GM23338 (cell line): Measurements from ENCODE around the gene AKR1C4. TPM values are rescaled to one million over a fixed set of nuclear protein-coding genes. Genes with fewer than 3 reads are reported as not detected.

Source experiments
- CREB1 ChIP-seq: fragments of 250-450 bp; sonication (Bioruptor Pico); IDR thresholded peaks from 2 replicates; pipeline ENCODE4 v1.5.0; 2020; ENCODE audit warnings: low read depth, mild to moderate bottlenecking, moderate library complexity
- EZH2 ChIP-seq: fragments of 200-600 bp; sonication (generic); IDR thresholded peaks from one replicate; pipeline ENCODE4 v1.8.0; 2017; ENCODE audit warnings: antibody characterized with exemption, mild to moderate bottlenecking, low read depth; ENCODE audit not compliant: unreplicated experiment
- JUNB ChIP-seq: IDR thresholded peaks from one replicate; pipeline ENCODE4 v1.6.1; 2016; ENCODE audit warnings: antibody characterized with exemption; ENCODE audit not compliant: unreplicated experiment
- POLR2AphosphoS5 ChIP-seq: IDR thresholded peaks from 2 replicates; pipeline ENCODE4 v1.6.1; 2016; ENCODE audit warnings: antibody characterized with exemption, low read depth
- ZNF114 ChIP-seq: fragments of 250-450 bp; sonication (Bioruptor Pico); IDR thresholded peaks from 2 replicates; pipeline ENCODE4 v1.5.0; 2020; ENCODE audit warnings: mild to moderate bottlenecking, moderate library complexity
- polyA plus RNA-seq: library from polyadenylated mRNA; unstranded; fragments of >200 nt; fragmentation: Nextera tagmentation; extraction: Ambion mirVana; gene quantifications from 2 replicates; pipeline ENCODE4 v1.2.1, GENCODE V29; 2016
- total RNA-seq: library from RNA; depleted of rRNA; stranded (reverse); fragments of >200 nt; shearing (Covaris generic); gene quantifications from 2 replicates; pipeline ENCODE4 v1.2.3, GENCODE V29; 2014
- TF ChIP-seq, protein P1 (sequence below): fragments of 250-450 bp; sonication (Bioruptor Pico); IDR thresholded peaks from 2 replicates; pipeline ENCODE4 v1.5.0; 2020; ENCODE audit warnings: mild to moderate bottlenecking, moderate library complexity
- TF ChIP-seq, protein P2 (sequence below): IDR thresholded peaks from 2 replicates; pipeline ENCODE4 v1.6.1; 2016; ENCODE audit warnings: antibody characterized with exemption
- TF ChIP-seq, protein P3 (sequence below): IDR thresholded peaks from one replicate; pipeline ENCODE4 v1.6.1; 2018; ENCODE audit warnings: antibody characterized with exemption; ENCODE audit not compliant: unreplicated experiment

Gene AKR1C4
- total and polyA plus RNA-seq, 2 experiments from 2014 or later: not detected

DNA sequence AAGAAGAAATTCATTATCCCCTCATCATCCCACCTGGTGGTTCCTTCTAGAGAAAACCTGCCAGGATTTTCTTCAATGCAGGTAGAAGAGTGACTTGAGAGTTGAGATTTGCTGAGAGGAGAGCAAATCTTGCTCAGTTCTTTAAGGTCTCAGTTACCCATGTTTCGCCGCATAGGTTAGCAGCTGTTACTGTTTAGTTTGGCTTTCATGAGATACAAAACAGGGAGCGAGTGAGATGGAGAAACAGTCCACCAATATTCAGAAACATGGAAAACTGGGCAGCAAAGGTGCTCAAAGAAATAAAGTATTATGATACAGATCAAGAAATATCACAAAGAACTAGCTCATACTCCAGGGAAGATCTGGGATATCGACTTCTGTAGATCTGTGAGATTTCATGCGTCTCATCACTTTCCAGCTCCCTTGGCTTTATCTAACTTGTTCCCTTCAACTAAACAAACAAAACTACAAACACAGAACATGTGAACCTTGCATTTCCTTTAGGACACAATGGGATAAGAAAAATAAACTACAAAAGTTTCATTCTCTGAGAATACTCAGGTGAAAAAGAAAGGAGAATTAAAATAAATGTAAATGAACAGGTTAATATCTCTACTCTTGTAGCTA, 63.4 kb downstream of the AKR1C4 start (continued):
- TF ChIP-seq, protein P1, sequence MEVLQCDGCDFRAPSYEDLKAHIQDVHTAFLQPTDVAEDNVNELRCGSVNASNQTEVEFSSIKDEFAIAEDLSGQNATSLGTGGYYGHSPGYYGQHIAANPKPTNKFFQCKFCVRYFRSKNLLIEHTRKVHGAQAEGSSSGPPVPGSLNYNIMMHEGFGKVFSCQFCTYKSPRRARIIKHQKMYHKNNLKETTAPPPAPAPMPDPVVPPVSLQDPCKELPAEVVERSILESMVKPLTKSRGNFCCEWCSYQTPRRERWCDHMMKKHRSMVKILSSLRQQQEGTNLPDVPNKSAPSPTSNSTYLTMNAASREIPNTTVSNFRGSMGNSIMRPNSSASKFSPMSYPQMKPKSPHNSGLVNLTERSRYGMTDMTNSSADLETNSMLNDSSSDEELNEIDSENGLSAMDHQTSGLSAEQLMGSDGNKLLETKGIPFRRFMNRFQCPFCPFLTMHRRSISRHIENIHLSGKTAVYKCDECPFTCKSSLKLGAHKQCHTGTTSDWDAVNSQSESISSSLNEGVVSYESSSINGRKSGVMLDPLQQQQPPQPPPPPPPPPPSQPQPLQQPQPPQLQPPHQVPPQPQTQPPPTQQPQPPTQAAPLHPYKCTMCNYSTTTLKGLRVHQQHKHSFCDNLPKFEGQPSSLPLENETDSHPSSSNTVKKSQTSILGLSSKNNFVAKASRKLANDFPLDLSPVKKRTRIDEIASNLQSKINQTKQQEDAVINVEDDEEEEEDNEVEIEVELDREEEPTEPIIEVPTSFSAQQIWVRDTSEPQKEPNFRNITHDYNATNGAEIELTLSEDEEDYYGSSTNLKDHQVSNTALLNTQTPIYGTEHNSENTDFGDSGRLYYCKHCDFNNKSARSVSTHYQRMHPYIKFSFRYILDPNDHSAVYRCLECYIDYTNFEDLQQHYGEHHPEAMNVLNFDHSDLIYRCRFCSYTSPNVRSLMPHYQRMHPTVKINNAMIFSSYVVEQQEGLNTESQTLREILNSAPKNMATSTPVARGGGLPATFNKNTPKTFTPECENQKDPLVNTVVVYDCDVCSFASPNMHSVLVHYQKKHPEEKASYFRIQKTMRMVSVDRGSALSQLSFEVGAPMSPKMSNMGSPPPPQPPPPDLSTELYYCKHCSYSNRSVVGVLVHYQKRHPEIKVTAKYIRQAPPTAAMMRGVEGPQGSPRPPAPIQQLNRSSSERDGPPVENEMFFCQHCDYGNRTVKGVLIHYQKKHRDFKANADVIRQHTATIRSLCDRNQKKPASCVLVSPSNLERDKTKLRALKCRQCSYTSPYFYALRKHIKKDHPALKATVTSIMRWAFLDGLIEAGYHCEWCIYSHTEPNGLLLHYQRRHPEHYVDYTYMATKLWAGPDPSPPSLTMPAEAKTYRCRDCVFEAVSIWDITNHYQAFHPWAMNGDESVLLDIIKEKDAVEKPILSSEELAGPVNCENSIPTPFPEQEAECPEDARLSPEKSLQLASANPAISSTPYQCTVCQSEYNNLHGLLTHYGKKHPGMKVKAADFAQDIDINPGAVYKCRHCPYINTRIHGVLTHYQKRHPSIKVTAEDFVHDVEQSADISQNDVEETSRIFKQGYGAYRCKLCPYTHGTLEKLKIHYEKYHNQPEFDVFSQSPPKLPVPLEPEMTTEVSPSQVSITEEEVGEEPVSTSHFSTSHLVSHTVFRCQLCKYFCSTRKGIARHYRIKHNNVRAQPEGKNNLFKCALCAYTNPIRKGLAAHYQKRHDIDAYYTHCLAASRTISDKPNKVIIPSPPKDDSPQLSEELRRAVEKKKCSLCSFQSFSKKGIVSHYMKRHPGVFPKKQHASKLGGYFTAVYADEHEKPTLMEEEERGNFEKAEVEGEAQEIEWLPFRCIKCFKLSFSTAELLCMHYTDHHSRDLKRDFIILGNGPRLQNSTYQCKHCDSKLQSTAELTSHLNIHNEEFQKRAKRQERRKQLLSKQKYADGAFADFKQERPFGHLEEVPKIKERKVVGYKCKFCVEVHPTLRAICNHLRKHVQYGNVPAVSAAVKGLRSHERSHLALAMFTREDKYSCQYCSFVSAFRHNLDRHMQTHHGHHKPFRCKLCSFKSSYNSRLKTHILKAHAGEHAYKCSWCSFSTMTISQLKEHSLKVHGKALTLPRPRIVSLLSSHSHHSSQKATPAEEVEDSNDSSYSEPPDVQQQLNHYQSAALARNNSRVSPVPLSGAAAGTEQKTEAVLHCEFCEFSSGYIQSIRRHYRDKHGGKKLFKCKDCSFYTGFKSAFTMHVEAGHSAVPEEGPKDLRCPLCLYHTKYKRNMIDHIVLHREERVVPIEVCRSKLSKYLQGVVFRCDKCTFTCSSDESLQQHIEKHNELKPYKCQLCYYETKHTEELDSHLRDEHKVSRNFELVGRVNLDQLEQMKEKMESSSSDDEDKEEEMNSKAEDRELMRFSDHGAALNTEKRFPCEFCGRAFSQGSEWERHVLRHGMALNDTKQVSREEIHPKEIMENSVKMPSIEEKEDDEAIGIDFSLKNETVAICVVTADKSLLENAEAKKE (CRISPR knock-in tag): no peak
- TF ChIP-seq CREB1 (CRISPR knock-in tag) (no peak), JUNB (no peak), ZNF114 (CRISPR knock-in tag) (no peak), EZH2 (no peak), POLR2AphosphoS5 (no peak)
- TF ChIP-seq, protein P2, sequence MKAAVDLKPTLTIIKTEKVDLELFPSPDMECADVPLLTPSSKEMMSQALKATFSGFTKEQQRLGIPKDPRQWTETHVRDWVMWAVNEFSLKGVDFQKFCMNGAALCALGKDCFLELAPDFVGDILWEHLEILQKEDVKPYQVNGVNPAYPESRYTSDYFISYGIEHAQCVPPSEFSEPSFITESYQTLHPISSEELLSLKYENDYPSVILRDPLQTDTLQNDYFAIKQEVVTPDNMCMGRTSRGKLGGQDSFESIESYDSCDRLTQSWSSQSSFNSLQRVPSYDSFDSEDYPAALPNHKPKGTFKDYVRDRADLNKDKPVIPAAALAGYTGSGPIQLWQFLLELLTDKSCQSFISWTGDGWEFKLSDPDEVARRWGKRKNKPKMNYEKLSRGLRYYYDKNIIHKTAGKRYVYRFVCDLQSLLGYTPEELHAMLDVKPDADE: no peak
- TF ChIP-seq, protein P3, sequence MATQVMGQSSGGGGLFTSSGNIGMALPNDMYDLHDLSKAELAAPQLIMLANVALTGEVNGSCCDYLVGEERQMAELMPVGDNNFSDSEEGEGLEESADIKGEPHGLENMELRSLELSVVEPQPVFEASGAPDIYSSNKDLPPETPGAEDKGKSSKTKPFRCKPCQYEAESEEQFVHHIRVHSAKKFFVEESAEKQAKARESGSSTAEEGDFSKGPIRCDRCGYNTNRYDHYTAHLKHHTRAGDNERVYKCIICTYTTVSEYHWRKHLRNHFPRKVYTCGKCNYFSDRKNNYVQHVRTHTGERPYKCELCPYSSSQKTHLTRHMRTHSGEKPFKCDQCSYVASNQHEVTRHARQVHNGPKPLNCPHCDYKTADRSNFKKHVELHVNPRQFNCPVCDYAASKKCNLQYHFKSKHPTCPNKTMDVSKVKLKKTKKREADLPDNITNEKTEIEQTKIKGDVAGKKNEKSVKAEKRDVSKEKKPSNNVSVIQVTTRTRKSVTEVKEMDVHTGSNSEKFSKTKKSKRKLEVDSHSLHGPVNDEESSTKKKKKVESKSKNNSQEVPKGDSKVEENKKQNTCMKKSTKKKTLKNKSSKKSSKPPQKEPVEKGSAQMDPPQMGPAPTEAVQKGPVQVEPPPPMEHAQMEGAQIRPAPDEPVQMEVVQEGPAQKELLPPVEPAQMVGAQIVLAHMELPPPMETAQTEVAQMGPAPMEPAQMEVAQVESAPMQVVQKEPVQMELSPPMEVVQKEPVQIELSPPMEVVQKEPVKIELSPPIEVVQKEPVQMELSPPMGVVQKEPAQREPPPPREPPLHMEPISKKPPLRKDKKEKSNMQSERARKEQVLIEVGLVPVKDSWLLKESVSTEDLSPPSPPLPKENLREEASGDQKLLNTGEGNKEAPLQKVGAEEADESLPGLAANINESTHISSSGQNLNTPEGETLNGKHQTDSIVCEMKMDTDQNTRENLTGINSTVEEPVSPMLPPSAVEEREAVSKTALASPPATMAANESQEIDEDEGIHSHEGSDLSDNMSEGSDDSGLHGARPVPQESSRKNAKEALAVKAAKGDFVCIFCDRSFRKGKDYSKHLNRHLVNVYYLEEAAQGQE: no peak
